Neural cell (in vitro differentiated cells): ENCODE data around the gene COL4A1. TPM values are rescaled to one million over a fixed set of nuclear protein-coding genes. Genes with fewer than 3 reads are reported as not detected.

Experiments used
- H2AFZ ChIP-seq: fragments of 200-600, 300-800 bp; sonication (generic), shearing (Covaris generic); 2 replicates; pipeline ENCODE4 v1.6.0; 2014; ENCODE audit warnings: low read depth, mild to moderate bottlenecking, antibody characterized with exemption, low read length, moderate library complexity
- H3F3A ChIP-seq: fragments of 200-600 bp; shearing (Covaris generic); 2 replicates; pipeline ENCODE4 v1.6.1; 2016; ENCODE audit warnings: mild to moderate bottlenecking, moderate library complexity, mixed read lengths, antibody characterized with exemption, low read length; ENCODE audit not compliant: insufficient read depth, poor library complexity, severe bottlenecking
- H3K27ac ChIP-seq: fragments of 200-600, 300-800 bp; sonication (generic), shearing (Covaris generic); 2 replicates; pipeline ENCODE4 v1.5.1; 2014; ENCODE audit warnings: mild to moderate bottlenecking, low read length, moderate library complexity
- H3K27me3 ChIP-seq: fragments of 300-800, 200-600 bp; sonication (generic), shearing (Covaris generic); 2 replicates; pipeline ENCODE4 v1.6.0; 2014; ENCODE audit warnings: mild to moderate bottlenecking, low read depth, low read length, moderate library complexity; ENCODE audit not compliant: insufficient read depth
- H3K36me3 ChIP-seq: fragments of 300-800, 200-600 bp; sonication (generic), shearing (Covaris generic); 2 replicates; pipeline ENCODE4 v1.5.1; 2014; ENCODE audit warnings: mild to moderate bottlenecking, antibody characterized with exemption, low read length, moderate library complexity; ENCODE audit not compliant: insufficient read depth
- H3K4me2 ChIP-seq: fragments of 300-800, 200-600 bp; sonication (generic), shearing (Covaris generic); 2 replicates; pipeline ENCODE4 v1.6.0; 2014; ENCODE audit warnings: mild to moderate bottlenecking, low read length
- H3K4me3 ChIP-seq: fragments of 300-800, 200-600 bp; sonication (generic), shearing (Covaris generic); 2 replicates; pipeline ENCODE4 v1.5.1; 2014; ENCODE audit warnings: mild to moderate bottlenecking, low read length, moderate library complexity
- H3K79me2 ChIP-seq: fragments of 200-600 bp; shearing (Covaris generic); replicated peaks from 2 replicates; pipeline ENCODE4 v1.6.0; 2014; ENCODE audit warnings: mild to moderate bottlenecking, low read length, moderate library complexity; ENCODE audit not compliant: insufficient read depth
- H3K9ac ChIP-seq: fragments of 300-800, 200-600 bp; sonication (generic), shearing (Covaris generic); 2 replicates; pipeline ENCODE4 v1.6.1; 2016; ENCODE audit warnings: mild to moderate bottlenecking, low read length, mixed read lengths
- H3K9me2 ChIP-seq: fragments of 200-600 bp; shearing (Covaris generic); 2 replicates; pipeline ENCODE4 v1.6.1; 2016; ENCODE audit warnings: mild to moderate bottlenecking, low read length, mixed read lengths; ENCODE audit not compliant: insufficient read depth
- H3K9me3 ChIP-seq: fragments of 200-600, 300-800 bp; sonication (generic), shearing (Covaris generic); 2 replicates; pipeline ENCODE4 v1.6.1; 2016; ENCODE audit warnings: mild to moderate bottlenecking, mixed run types, low read length, moderate library complexity, mixed read lengths
- H4K20me1 ChIP-seq: fragments of 200-600 bp; shearing (Covaris generic); 2 replicates; pipeline ENCODE4 v1.6.1; 2016; ENCODE audit warnings: mild to moderate bottlenecking, mixed run types; ENCODE audit not compliant: insufficient read depth
- EP300 ChIP-seq: fragments of 450-650 bp; conservative IDR thresholded peaks from 2 replicates; pipeline ENCODE4 v1.6.1; 2014; ENCODE audit warnings: antibody characterized with exemption, mild to moderate bottlenecking, moderate library complexity; ENCODE audit not compliant: poor library complexity, severe bottlenecking
- EZH2 ChIP-seq: fragments of 200-600, 300-800 bp; shearing (Covaris generic), sonication (generic); IDR thresholded peaks from 2 replicates; pipeline ENCODE4 v1.6.1; 2014; ENCODE audit warnings: antibody characterized with exemption, low read length, borderline replicate concordance, mild to moderate bottlenecking; ENCODE audit not compliant: insufficient read depth, poor library complexity, severe bottlenecking
- MXI1 ChIP-seq: fragments of 450-650 bp; conservative IDR thresholded peaks from 2 replicates; pipeline ENCODE4 v1.6.1; 2014; ENCODE audit warnings: antibody characterized with exemption, mild to moderate bottlenecking; ENCODE audit not compliant: poor library complexity, severe bottlenecking
- POLR2AphosphoS5 ChIP-seq: IDR thresholded peaks from 2 replicates; pipeline ENCODE4 v1.6.1; 2012
- RAD21 ChIP-seq: fragments of 450-650 bp; conservative IDR thresholded peaks from 2 replicates; pipeline ENCODE4 v1.6.1; 2014; ENCODE audit warnings: antibody characterized with exemption, mild to moderate bottlenecking, moderate library complexity
- SMC3 ChIP-seq: fragments of 450-650 bp; conservative IDR thresholded peaks from 2 replicates; pipeline ENCODE4 v1.6.1; 2014; ENCODE audit warnings: antibody characterized with exemption, mild to moderate bottlenecking, moderate library complexity; ENCODE audit not compliant: poor library complexity
- TAF1 ChIP-seq: IDR thresholded peaks from 2 replicates; pipeline ENCODE4 v1.6.1; 2012; ENCODE audit warnings: low read depth
- polyA plus RNA-seq: library from polyadenylated mRNA; depleted of rRNA; stranded (reverse); fragments of >200 nt; gene quantifications from 2 replicates; pipeline ENCODE4 v1.2.3, GENCODE V29; 2014
- TF ChIP-seq, protein P1 (sequence below): fragments of 450-650 bp; IDR thresholded peaks from 2 replicates; pipeline ENCODE4 v1.5.1; 2014; ENCODE audit warnings: antibody characterized with exemption, mild to moderate bottlenecking, moderate library complexity; ENCODE audit not compliant: poor library complexity, severe bottlenecking
- TF ChIP-seq, protein P2 (sequence below): IDR thresholded peaks from 2 replicates; pipeline ENCODE4 v1.6.1; 2012; ENCODE audit warnings: borderline replicate concordance

The COL4A1 gene
- polyA plus RNA-seq, 1 donor from 2014 or later = 13.1 TPM

DNA sequence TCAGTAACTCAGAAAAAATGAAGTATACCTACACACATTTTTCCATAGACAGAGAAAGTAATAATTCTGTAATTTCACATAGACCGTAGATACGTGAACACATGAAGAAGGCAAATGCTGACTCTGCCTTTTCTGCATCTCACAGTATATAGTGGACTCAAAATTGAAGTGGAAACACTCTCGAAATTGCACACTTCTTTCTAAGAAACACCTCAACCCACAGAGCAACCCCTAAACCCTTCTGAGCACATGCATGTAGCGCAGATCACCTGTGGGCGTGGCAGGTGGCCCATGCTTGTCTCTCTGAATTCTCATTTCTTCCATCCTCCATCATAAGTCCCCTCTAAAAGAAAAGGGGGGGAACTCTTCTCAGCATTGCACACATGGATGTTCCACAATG is 34.7 kb downstream of the COL4A1 start:
- H3K4me2 ChIP-seq = no peak overlapping the region
- H3F3A ChIP-seq = no peaks in the 10 kb centered on the region
- no peaks in the 10 kb centered on the region for H3K36me3 ChIP-seq
- H3K9me2 ChIP-seq = no peaks in the 10 kb centered on the region
- H3K9ac ChIP-seq = no peak overlapping the region
- no peak overlapping the region for H3K4me3 ChIP-seq
- TF ChIP-seq POLR2AphosphoS5 (no peak), EZH2 (no peak), SMC3 (no peak), EP300 (no peak), MXI1 (no peak), RAD21 (no peak), TAF1 (no peak)
- TF ChIP-seq, protein P1, sequence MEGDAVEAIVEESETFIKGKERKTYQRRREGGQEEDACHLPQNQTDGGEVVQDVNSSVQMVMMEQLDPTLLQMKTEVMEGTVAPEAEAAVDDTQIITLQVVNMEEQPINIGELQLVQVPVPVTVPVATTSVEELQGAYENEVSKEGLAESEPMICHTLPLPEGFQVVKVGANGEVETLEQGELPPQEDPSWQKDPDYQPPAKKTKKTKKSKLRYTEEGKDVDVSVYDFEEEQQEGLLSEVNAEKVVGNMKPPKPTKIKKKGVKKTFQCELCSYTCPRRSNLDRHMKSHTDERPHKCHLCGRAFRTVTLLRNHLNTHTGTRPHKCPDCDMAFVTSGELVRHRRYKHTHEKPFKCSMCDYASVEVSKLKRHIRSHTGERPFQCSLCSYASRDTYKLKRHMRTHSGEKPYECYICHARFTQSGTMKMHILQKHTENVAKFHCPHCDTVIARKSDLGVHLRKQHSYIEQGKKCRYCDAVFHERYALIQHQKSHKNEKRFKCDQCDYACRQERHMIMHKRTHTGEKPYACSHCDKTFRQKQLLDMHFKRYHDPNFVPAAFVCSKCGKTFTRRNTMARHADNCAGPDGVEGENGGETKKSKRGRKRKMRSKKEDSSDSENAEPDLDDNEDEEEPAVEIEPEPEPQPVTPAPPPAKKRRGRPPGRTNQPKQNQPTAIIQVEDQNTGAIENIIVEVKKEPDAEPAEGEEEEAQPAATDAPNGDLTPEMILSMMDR = no peak
- TF ChIP-seq, protein P2, sequence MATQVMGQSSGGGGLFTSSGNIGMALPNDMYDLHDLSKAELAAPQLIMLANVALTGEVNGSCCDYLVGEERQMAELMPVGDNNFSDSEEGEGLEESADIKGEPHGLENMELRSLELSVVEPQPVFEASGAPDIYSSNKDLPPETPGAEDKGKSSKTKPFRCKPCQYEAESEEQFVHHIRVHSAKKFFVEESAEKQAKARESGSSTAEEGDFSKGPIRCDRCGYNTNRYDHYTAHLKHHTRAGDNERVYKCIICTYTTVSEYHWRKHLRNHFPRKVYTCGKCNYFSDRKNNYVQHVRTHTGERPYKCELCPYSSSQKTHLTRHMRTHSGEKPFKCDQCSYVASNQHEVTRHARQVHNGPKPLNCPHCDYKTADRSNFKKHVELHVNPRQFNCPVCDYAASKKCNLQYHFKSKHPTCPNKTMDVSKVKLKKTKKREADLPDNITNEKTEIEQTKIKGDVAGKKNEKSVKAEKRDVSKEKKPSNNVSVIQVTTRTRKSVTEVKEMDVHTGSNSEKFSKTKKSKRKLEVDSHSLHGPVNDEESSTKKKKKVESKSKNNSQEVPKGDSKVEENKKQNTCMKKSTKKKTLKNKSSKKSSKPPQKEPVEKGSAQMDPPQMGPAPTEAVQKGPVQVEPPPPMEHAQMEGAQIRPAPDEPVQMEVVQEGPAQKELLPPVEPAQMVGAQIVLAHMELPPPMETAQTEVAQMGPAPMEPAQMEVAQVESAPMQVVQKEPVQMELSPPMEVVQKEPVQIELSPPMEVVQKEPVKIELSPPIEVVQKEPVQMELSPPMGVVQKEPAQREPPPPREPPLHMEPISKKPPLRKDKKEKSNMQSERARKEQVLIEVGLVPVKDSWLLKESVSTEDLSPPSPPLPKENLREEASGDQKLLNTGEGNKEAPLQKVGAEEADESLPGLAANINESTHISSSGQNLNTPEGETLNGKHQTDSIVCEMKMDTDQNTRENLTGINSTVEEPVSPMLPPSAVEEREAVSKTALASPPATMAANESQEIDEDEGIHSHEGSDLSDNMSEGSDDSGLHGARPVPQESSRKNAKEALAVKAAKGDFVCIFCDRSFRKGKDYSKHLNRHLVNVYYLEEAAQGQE = no peak
- H3K79me2 ChIP-seq = no peaks in the 10 kb centered on the region
- H3K27me3 ChIP-seq = no peaks in the 10 kb centered on the region
- H3K9me3 ChIP-seq = no peaks in the 10 kb centered on the region
- no peaks in the 10 kb centered on the region for H4K20me1 ChIP-seq
- H3K27ac ChIP-seq = no peak overlapping the region
- no peak overlapping the region for H2AFZ ChIP-seq

DNA sequence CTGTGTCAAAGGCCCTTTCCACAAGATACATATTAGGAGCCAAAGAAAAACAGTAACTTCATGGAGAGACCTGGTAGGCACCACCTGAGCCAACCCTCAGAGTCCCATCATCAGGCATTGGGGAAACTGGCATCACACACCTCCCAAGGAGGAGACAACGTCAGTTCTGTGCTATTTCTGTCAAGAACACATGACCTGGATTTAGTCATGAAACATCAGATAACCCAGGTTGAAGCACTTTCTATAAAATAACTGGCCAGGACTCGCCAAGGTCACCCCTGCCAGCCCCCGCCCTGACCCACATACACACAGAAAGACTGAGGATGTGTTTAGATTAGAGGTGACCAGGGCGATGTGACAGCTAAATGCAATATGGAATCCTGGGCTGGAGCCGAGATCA is 35.6 kb downstream of the COL4A1 start:
- no peaks in the 10 kb centered on the region for H3F3A ChIP-seq
- no peaks in the 10 kb centered on the region for H3K36me3 ChIP-seq
- no peaks in the 10 kb centered on the region for H3K27me3 ChIP-seq
- H3K27ac ChIP-seq = no peak overlapping the region
- no peak overlapping the region for H3K4me2 ChIP-seq
- TF ChIP-seq, protein P1 = no peak
- TF ChIP-seq EZH2 = no peak
- no peak for TF ChIP-seq MXI1
- TF ChIP-seq EP300 = no peak
- H3K9me3 ChIP-seq = no peaks in the 10 kb centered on the region
- H3K9me2 ChIP-seq = no peaks in the 10 kb centered on the region
- no peaks in the 10 kb centered on the region for H3K79me2 ChIP-seq
- no peak overlapping the region for H3K4me3 ChIP-seq
- no peaks in the 10 kb centered on the region for H4K20me1 ChIP-seq
- H3K9ac ChIP-seq = no peak overlapping the region
- H2AFZ ChIP-seq = no peak overlapping the region
